ENCODE measurements around the gene NPFFR1.
"Not testable (repeated sequence)": the region's sequence is repeated elsewhere in the genome, so short reads cannot be mapped to it uniquely, and the experiment has no call there.

Gene NPFFR1

DNA sequence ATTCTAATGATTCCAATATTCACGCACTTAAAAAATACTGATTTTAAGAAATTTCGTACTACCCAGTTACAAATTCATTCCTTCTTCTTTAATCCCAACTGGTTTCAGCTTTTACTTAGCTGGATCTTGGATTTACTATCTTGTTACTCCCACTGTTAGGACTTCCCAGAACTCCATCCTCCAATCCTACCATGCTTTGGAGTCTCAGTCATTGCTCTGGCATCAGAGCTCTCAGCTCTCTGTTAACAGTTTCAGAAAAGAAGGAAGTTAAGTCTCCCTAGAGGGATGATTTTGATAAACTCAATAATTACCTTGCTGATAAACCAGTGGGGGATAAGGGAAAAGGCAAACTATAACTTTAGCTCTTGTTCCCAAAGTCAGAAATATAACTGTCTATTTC is 60.1 kb downstream of the NPFFR1 start:
- DNase-seq (ENCODE audit: low read depth in 2 of 2) = no peak

DNA sequence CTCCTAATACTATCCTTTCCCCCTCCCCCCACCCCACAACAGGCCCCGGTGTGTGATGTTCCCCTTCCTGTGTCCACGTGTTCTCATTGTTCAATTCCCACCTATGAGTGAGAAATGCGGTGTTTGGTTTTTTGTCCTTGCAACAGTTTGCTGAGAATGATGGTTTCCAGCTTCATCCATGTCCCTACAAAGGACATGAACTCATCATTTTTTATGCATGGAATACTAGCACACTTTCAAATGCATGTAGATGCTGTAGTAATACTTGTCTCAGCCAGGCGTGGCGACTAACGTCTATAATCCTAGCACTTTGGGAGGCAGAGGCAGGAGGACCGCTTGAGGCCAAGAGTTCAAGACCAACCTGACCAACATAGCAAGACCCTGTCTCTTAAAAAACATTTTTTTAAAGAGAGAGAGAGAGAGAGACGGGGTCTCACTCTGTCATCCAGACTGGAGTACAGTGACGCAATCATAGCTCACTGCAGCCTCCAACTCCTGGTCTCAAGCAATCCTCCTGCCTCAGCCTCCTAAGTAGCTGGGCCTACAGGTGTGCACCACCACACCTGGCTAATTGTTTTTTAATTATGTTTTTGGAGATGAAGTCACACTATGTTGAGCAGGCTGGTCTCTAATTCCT is 60.9 kb downstream of the NPFFR1 start:
- DNase-seq (ENCODE audit: low read depth in 2 of 2) = not testable (repeated sequence)

DNA sequence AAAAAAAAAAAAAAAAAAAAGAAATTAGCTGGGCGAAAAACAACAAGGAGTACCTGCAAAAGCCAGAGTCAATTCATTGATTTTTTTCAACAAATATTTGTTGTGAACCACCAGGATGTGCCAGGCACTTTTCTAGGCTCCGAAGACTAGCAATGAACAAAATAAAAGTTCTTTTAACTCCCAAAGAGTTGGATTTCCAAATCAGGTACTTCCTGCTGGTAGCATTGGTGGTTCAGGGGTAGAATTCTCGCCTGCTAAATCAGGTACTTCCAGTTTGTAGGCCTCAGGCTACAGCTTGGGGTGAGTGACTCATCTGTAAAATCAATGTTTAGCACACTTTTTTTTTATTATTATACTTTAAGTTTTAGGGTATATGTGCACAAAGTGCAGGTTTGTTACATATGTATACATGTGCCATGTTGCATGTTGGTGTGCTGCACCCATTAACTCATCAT is 61.4 kb downstream of the NPFFR1 start:
- DNase-seq (ENCODE audit: low read depth in 2 of 2) = no peak

DNA sequence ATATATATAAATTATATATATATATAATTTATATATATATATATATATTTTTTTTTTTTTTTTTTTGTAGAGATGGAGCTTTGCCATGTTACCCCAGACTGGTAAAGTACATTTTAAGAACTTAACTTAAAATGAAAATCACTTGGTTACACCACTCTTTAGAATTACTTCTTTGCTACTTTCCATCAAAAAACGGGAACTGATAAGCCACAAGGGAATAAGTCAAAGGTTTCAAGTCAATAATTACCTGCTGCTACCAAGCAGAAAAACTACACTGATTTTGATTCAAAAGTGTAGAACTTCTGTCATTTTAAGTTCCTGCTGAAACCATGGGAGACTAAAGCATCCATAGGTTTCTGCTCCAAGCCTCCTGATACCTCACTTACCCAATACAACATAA is 62.8 kb downstream of the NPFFR1 start:
- DNase-seq (ENCODE audit: low read depth in 2 of 2) = no peak

DNA sequence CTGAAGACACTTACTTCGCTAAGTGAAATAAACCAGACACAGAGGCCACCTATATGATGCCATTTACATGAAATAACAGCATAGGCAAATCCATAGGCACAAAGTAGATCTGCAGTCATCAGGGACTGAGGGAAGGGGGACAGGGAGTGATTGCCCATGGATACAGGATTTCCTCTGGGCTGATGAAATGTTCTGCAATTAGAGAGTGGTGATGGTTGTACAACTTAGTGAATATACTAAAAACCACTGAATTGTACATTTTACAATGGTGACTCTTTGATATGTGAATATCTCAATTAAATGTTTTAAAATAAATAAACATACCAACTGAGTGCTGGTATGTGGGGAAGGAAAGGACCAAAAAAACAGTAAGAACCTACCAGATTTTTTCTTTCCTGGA is 70.9 kb downstream of the NPFFR1 start:
- DNase-seq (ENCODE audit: low read depth in 2 of 2) = no peak

DNA sequence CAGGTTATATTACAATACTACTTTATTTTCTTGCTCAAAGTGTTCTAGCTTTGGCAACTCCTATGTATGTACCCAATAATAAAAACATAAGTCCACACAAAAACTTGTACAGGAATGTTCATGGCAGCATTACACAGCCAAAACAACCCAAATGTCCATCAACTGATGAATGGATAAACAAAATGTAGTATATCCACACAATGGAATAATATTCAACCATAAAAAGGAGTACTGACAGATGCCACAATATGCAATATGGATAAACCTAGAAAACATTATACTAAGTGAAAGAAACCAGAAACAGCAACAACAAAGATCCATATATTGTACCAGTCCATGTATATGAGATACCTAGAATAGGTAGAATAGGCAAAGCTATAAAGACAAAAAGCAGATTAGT is 71.5 kb downstream of the NPFFR1 start:
- DNase-seq (ENCODE audit: low read depth in 2 of 2) = no peak

DNA sequence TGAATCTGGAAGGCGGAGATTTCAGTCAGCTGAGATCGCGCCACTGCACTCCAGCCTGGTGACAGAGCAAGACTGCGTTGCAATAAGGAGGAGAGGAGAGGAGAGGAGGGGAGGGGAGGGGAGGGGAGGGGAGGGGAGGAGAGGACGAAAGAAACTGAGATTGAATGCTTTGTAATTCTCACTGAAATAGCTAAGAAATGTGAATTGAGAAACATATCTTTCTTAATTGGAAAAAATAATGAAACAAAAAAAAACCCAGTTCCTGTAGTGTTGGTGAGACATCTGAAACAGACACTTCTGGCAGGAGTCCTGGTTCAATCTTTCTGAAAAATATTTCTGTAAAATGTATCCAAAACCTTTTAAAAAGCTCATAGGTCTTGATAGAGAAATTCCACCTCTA is 77.0 kb downstream of the NPFFR1 start:
- DNase-seq (ENCODE audit: low read depth in 2 of 2) = no peak

DNA sequence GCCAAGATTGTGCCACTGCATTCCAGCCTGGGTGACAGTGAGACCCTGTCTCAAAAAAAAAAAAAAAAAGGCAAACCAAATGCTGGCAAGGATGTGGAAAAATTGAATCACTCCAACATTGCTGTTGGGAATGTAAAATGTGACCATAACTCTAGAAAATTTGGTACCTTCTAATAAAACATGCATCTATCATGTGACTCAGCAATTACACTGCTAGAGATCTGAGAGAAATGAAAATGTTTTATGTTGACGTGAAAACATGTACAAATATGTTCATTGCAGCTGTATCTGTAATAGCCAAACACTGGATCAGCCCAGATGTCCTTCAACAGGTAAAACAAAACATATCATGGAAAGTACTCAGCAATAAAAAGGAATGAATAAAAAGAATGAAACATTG is 82.7 kb downstream of the NPFFR1 start:
- no peak for DNase-seq (ENCODE audit: low read depth in 2 of 2)

DNA sequence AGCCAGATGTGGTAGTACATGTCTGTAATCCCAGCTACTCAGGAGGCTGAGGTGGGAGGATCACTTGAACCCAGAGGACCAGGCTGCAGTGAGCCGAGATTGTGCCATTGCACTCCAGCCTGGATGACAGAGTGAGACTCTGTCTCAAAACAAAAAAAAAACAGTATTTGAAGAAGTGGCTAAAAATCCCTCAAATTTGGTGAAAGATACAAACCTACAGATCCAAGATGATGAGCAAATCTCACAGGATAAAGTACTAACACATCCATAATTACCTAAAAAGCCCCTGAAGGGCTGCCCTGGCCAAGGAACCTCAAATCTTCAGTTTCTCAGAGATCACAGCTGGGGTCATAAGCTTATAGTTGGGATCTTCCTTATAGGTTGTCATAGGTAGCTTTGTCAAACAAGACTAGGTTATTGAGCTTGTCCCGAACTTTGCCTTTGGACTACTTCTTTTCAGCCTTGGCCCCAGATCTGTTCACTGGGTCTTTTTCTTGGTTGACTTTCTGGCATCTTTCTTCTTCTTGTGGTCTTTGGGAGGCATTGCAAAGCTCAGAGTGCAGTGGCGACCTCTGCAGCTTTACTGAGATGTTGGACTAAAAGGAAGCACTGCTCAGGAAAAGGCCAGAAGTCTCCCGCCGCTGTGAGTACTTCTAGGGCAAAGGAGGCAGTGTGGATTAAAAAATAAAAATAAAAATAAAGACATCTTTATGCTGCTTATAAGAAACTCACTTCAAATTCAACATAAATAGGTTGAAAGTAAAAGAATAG is 84.9 kb downstream of the NPFFR1 start:
- DNase-seq (ENCODE audit: low read depth in 2 of 2) = no peak
